ENCODE measurements around the gene ASB6. TPM values are rescaled to one million over a fixed set of nuclear protein-coding genes. Genes with fewer than 3 reads are reported as not detected.

Gene ASB6
- total RNA-seq, 1 donor from 2014 or later = 26.2 TPM

DNA sequence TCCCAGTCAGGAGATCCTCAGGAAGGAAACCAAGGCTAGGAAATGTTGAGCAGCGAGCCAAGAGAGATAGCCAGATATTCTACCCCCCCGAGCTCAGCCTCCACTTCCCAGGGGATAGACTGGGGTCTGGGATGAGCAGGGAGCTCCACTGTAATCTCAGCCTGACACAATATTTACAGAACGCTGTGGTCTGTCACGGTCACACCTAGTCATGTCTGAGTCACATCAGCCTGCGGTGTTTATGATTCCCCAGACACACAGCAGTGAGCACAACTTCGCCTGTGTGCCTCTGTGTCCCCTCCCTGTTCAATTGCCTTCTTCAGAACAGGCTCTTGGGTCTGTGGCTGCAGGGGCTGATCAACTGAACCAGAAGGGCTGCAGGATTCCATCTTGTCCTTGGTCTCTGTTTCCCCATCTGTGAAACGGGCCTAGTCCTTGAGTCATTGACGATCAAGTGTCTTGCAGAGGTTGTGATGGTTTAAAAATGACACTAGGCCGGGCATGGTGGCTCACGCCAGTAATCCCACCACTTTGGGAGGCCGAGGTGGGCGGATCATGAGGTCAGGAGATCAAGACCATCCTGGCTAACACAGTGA is 14.9 kb upstream of the ASB6 start:
- Mint-ChIP-seq H3K27ac (ENCODE audit: unreplicated experiment) (no peak overlapping the region), H3K27me3 (ENCODE audit: unreplicated experiment) (no peaks in the 10 kb centered on the region), H3K9me3 (ENCODE audit: unreplicated experiment) (no peaks in the 10 kb centered on the region), H3K36me3 (ENCODE audit: low read depth, unreplicated experiment) (no peaks in the 10 kb centered on the region), H3K4me1 (ENCODE audit: unreplicated experiment) (peaks cover 6% of the 10 kb centered on the region), H3K4me3 (ENCODE audit: unreplicated experiment) (no peak overlapping the region)
- TF ChIP-seq, protein P1, sequence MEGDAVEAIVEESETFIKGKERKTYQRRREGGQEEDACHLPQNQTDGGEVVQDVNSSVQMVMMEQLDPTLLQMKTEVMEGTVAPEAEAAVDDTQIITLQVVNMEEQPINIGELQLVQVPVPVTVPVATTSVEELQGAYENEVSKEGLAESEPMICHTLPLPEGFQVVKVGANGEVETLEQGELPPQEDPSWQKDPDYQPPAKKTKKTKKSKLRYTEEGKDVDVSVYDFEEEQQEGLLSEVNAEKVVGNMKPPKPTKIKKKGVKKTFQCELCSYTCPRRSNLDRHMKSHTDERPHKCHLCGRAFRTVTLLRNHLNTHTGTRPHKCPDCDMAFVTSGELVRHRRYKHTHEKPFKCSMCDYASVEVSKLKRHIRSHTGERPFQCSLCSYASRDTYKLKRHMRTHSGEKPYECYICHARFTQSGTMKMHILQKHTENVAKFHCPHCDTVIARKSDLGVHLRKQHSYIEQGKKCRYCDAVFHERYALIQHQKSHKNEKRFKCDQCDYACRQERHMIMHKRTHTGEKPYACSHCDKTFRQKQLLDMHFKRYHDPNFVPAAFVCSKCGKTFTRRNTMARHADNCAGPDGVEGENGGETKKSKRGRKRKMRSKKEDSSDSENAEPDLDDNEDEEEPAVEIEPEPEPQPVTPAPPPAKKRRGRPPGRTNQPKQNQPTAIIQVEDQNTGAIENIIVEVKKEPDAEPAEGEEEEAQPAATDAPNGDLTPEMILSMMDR (IDR thresholded peaks at IDR 0.05; ENCODE audit: unreplicated experiment) = no peak
- DNase-seq (ENCODE audit: low spot score) = no peak

DNA sequence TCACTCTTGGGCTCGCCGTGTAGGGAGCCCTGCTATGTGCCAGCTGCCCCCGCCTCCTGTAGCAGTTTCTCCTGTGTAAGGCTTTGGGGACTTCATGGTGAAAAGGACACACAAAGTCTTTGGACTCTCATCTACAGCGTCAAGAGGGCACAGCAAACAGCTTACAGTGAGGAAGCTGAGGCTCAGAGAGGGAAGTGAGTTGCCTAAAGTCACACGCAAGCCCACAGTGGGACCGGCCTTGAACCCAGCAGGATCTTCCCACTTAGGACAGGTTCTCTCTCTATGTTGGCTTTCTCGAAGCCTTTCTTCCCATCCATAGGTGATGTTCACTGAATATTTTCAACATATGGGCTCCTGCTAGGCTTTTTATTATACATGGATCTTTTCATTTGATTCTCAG is 13.7 kb upstream of the ASB6 start:
- TF ChIP-seq, protein P1 (IDR thresholded peaks at IDR 0.05; ENCODE audit: unreplicated experiment) = no peak
- Mint-ChIP-seq H3K9me3 (ENCODE audit: unreplicated experiment) (no peaks in the 10 kb centered on the region), H3K27ac (ENCODE audit: unreplicated experiment) (no peak overlapping the region), H3K4me3 (ENCODE audit: unreplicated experiment) (no peak overlapping the region), H3K36me3 (ENCODE audit: low read depth, unreplicated experiment) (no peaks in the 10 kb centered on the region), H3K27me3 (ENCODE audit: unreplicated experiment) (peaks cover 2% of the 10 kb centered on the region), H3K4me1 (ENCODE audit: unreplicated experiment) (peaks cover 6% of the 10 kb centered on the region)
- DNase-seq (ENCODE audit: low spot score) = no peak

DNA sequence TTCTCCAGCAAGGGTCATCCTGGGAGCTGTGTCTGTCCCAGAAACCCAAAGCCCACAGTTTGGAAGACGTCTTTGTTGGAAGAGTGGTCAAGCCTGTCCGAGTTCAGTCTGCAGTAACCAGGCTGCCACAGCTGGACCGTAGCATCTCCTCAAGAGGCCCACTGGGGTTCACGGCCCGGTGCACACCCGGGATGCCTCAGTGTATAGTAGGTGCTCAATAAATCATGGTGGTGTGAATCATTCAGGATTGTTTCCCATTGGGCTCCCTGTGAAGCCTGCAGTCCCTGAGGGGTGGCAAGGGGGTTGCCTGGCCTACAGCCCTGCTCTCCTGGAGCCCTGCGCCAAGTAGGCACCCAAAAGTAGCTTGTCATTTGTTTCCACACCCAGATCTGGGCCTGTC is 13.2 kb upstream of the ASB6 start:
- no peaks in the 10 kb centered on the region for H3K9me3 Mint-ChIP-seq (ENCODE audit: unreplicated experiment)
- peaks cover 2% of the 10 kb centered on the region for H3K27me3 Mint-ChIP-seq (ENCODE audit: unreplicated experiment)
- H3K27ac Mint-ChIP-seq (ENCODE audit: unreplicated experiment) = no peak overlapping the region
- DNase-seq (ENCODE audit: low spot score) = no peak
- no peak overlapping the region for H3K4me3 Mint-ChIP-seq (ENCODE audit: unreplicated experiment)
- H3K36me3 Mint-ChIP-seq (ENCODE audit: low read depth, unreplicated experiment) = no peaks in the 10 kb centered on the region
- TF ChIP-seq, protein P1 (IDR thresholded peaks at IDR 0.05; ENCODE audit: unreplicated experiment) = no peak
- peaks cover 6% of the 10 kb centered on the region for H3K4me1 Mint-ChIP-seq (ENCODE audit: unreplicated experiment)

DNA sequence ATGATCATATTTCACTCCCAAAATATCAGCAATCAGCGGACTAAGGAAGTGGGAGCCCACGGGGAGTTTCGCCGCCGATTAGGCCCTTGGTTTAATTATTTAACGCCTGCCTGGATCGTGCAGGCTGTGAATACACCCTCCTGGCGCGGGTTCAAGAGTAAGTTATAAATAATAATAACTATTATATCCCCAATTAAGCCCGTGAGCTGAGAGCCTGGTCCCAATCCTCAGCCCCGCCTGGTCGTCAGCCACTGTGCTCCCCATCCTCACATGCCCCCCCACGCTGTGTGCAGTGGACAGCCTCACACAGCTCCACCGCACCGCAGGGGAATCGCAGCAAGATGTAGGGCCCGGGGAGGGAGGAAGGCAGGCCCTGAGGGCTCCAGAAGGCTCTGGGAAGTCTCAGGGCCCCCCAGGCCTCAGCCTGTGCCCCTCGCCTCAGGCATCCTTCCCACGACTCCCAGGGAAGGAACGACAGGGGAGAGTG is 12.6 kb upstream of the ASB6 start:
- TF ChIP-seq, protein P1 (IDR thresholded peaks at IDR 0.05; ENCODE audit: unreplicated experiment) = no peak
- no peak overlapping the region for H3K4me3 Mint-ChIP-seq (ENCODE audit: unreplicated experiment)
- H3K4me1 Mint-ChIP-seq (ENCODE audit: unreplicated experiment) = peaks cover 6% of the 10 kb centered on the region
- H3K36me3 Mint-ChIP-seq (ENCODE audit: low read depth, unreplicated experiment) = no peaks in the 10 kb centered on the region
- no peaks in the 10 kb centered on the region for H3K9me3 Mint-ChIP-seq (ENCODE audit: unreplicated experiment)
- no peak overlapping the region for H3K27ac Mint-ChIP-seq (ENCODE audit: unreplicated experiment)
- H3K27me3 Mint-ChIP-seq (ENCODE audit: unreplicated experiment) = peaks cover 2% of the 10 kb centered on the region
- no peak for DNase-seq (ENCODE audit: low spot score)

DNA sequence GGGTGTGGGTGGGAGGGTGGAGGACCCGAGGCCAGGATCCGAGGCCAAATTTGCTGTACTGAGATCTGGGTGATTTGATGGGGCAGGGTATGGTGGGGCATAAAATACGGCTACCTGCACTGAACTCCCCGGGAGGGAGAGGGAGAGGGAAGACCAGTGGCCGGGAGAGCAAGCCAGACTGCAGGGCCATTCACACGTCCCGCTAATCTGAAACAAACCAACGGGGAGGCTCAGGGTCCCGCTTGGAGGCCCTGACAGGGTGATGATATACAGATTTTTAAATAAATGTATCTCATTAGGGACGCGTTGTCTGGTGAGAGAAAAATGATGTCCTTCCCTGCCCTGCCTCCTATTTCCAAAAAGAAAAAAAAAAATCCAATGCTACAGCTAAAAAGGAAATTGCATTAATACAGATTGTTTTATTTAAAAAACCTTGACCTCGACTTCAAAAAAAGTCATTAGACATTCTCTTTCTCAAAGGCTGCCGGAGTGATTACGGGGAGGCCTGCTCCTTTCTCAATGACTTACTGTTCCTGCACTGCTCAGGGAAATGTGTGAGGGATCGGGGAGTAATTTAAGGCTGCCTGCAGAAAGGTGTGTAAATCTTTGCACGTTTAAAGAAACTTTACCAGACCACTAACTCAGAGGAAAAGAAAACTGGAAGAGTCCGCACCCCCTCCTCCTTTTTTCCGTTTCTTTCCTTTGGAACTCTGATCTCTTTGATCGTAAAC is 12.0 kb upstream of the ASB6 start:
- Mint-ChIP-seq H3K27me3 (ENCODE audit: unreplicated experiment) (peaks cover 2% of the 10 kb centered on the region), H3K9me3 (ENCODE audit: unreplicated experiment) (no peaks in the 10 kb centered on the region), H3K27ac (ENCODE audit: unreplicated experiment) (no peak overlapping the region), H3K4me3 (ENCODE audit: unreplicated experiment) (no peak overlapping the region), H3K4me1 (ENCODE audit: unreplicated experiment) (peaks cover 6% of the 10 kb centered on the region), H3K36me3 (ENCODE audit: low read depth, unreplicated experiment) (no peaks in the 10 kb centered on the region)
- DNase-seq (ENCODE audit: low spot score) = no peak
- TF ChIP-seq, protein P1 (IDR thresholded peaks at IDR 0.05; ENCODE audit: unreplicated experiment) = no peak

Measured in endothelial cell (in vitro differentiated cells).